B cell (primary cell): ENCODE results near the gene SLC39A12. TPM values are rescaled to one million over a fixed set of nuclear protein-coding genes. Genes with fewer than 3 reads are reported as not detected.
"Not testable (repeated sequence)": the region's sequence is repeated elsewhere in the genome, so short reads cannot be mapped to it uniquely, and the experiment has no call there.

Source experiments
- ATAC-seq: fragments of 200-7000 bp; cut with Tn5 transposase; one replicate; pipeline ENCODE4 v1.10.0; 2021; ENCODE audit warnings: low read depth, mild to moderate bottlenecking, moderate number of reproducible peaks, moderate library complexity
- CTCF ChIA-PET: fragments of 350-600 bp; sonication (Branson Sonifier 250); formaldehyde crosslinking; loops from one replicate; lab custom pipeline; 2021; ENCODE audit warnings: antibody characterized with exemption, inconsistent platforms; lab: Charles Lee
- POLR2A ChIA-PET: fragments of 350-600 bp; sonication (Branson Sonifier 250); formaldehyde crosslinking; loops from one replicate; lab custom pipeline; 2021; ENCODE audit warnings: antibody characterized with exemption; lab: Charles Lee
- DNase-seq: peaks from one replicate; pipeline ENCODE4 v3.0.0; 2013
- H2AFZ ChIP-seq: 2 replicates; pipeline ENCODE4 v1.6.1; 2012; ENCODE audit warnings: mild to moderate bottlenecking, low read depth, low read length; ENCODE audit not compliant: insufficient read depth, poor library complexity, severe bottlenecking
- H3K27ac ChIP-seq, 2 donors: 1 replicate in 1 of 2; 2 replicates in 1 of 2; pipeline ENCODE4 v1.5.1; 2012 to 2013; ENCODE audit warnings: low read length in 2 of 2, mild to moderate bottlenecking in 2 of 2, moderate library complexity in 1 of 2
- H3K27me3 ChIP-seq, 4 experiments: fragments of 200-600 bp in 1 of 4; sonication (generic) in 1 of 4; replicated peaks in 1 of 4; 1 replicate in 2 of 4; 2 replicates in 2 of 4; pipeline versions ENCODE4 v1.6.1 to v1.7.0; 2013 to 2016; ENCODE audit warnings: low read length in 3 of 4, mild to moderate bottlenecking in 2 of 4, mixed read lengths in 1 of 4, moderate library complexity in 1 of 4; ENCODE audit not compliant: insufficient read depth in 4 of 4, control insufficient read depth in 3 of 4; ENCODE audit errors: control extremely low read depth in 1 of 4
- H3K36me3 ChIP-seq, 2 experiments: replicated peaks in 1 of 2; 1 replicate in 1 of 2; 2 replicates in 1 of 2; pipeline versions ENCODE4 v1.6.1 to v1.7.1; 2013; ENCODE audit warnings: low read length in 1 of 2; ENCODE audit not compliant: insufficient read depth in 2 of 2, control insufficient read depth in 1 of 2; ENCODE audit errors: control extremely low read depth in 1 of 2, extremely low read depth in 1 of 2
- H3K4me1 ChIP-seq, 2 donors: fragments of 200-600 bp in 1 of 2; sonication (generic) in 1 of 2; 1 replicate in 1 of 2; 2 replicates in 1 of 2; pipeline versions ENCODE4 v1.5.1 to v1.6.1; 2013 to 2017; ENCODE audit warnings: low read length in 2 of 2; ENCODE audit not compliant: control insufficient read depth in 2 of 2, insufficient read depth in 2 of 2
- H3K4me2 ChIP-seq: replicated peaks from 2 replicates; pipeline ENCODE3; 2012; ENCODE audit warnings: mild to moderate bottlenecking, low read depth, low read length; ENCODE audit not compliant: poor library complexity, severe bottlenecking
- H3K4me3 ChIP-seq, 5 experiments: fragments of 200-600 bp in 1 of 5; sonication (generic) in 1 of 5; 1 replicate in 3 of 5; 2 replicates in 2 of 5; pipeline versions ENCODE4 v1.5.1 to v1.7.0; 2011 to 2016; ENCODE audit warnings: low read length in 4 of 5, mild to moderate bottlenecking in 4 of 5, low read depth in 2 of 5, control low read depth in 1 of 5, moderate library complexity in 1 of 5; ENCODE audit not compliant: insufficient read depth in 1 of 5; ENCODE audit errors: control extremely low read depth in 1 of 5, extremely low read depth in 1 of 5
- H3K79me2 ChIP-seq: fragments of 200-600 bp; sonication (generic); one replicate; pipeline ENCODE4 v1.6.0; 2016; ENCODE audit warnings: low read length; ENCODE audit not compliant: control insufficient read depth, insufficient read depth
- H3K9ac ChIP-seq: fragments of 200-600 bp; sonication (generic); 2 replicates; pipeline ENCODE4 v1.6.1; 2017; ENCODE audit warnings: mild to moderate bottlenecking, low read length, moderate library complexity
- H3K9me3 ChIP-seq, 3 donors: one replicate each; pipeline versions ENCODE4 v1.6.1 to v1.7.1; 2013; ENCODE audit warnings: low read length in 2 of 3; ENCODE audit not compliant: control insufficient read depth in 2 of 3, insufficient read depth in 1 of 3; ENCODE audit errors: control extremely low read depth in 1 of 3
- H4K20me1 ChIP-seq: 2 replicates; pipeline ENCODE4 v1.6.0; 2012; ENCODE audit warnings: mild to moderate bottlenecking, low read length; ENCODE audit not compliant: insufficient read depth, control insufficient read depth, poor library complexity, severe bottlenecking
- H3K27ac Mint-ChIP-seq: one replicate; pipeline ENCODE4 v1.8.0; 2021; ENCODE audit warnings: mixed read lengths
- H3K27me3 Mint-ChIP-seq: one replicate; pipeline ENCODE4 v1.8.0; 2021; ENCODE audit warnings: mixed read lengths
- H3K4me1 Mint-ChIP-seq: one replicate; pipeline ENCODE4 v1.8.0; 2021; ENCODE audit warnings: mixed read lengths
- H3K4me3 Mint-ChIP-seq: one replicate; pipeline ENCODE4 v1.8.0; 2021; ENCODE audit warnings: mixed read lengths
- H3K9me3 Mint-ChIP-seq: one replicate; pipeline ENCODE4 v1.8.0; 2022; ENCODE audit warnings: mixed read lengths; ENCODE audit not compliant: insufficient read depth
- EZH2 ChIP-seq: IDR thresholded peaks from 2 replicates; pipeline ENCODE4 v1.6.1; 2012; ENCODE audit warnings: borderline replicate concordance, low read depth, mild to moderate bottlenecking, moderate library complexity, low read length; ENCODE audit not compliant: insufficient read depth, poor library complexity, severe bottlenecking
- WGBS: methylation state at CpG from one replicate; pipeline ENCODE4 v1.1.5; 2013; ENCODE audit warnings: missing lambda C conversion rate; ENCODE audit not compliant: insufficient coverage; 5-methylcytosine and 5-hydroxymethylcytosine counted together
- intact Hi-C: fragments of 100-400 bp; cut with micrococcal nuclease; formaldehyde crosslinking; loops from one replicate; pipeline ENCODE4 v1.10.0; 2022
- polyA plus RNA-seq: library from polyadenylated mRNA; depleted of rRNA; stranded (reverse); fragments of >200 nt; gene quantifications from 2 replicates; pipeline ENCODE4 v1.2.3, GENCODE V29; 2012
- total RNA-seq, 2 donors: library from RNA; stranded (reverse); fragments of 120-200 nt in 1 of 2; gene quantifications; 1 replicate in 1 of 2; 2 replicates in 1 of 2; pipeline versions ENCODE4 v1.2.3 to v1.2.4, GENCODE V29; 2013 to 2022
- TF ChIP-seq, protein P1 (sequence below): fragments of 200-600 bp; IDR thresholded peaks from one replicate; pipeline ENCODE4 v1.8.0; 2022; ENCODE audit warnings: antibody characterized with exemption, mild to moderate bottlenecking

The SLC39A12 gene
- total and polyA plus RNA-seq, 2 donors (not counting 1 experiment from before 2014, with no cell fraction given): not detected

DNA sequence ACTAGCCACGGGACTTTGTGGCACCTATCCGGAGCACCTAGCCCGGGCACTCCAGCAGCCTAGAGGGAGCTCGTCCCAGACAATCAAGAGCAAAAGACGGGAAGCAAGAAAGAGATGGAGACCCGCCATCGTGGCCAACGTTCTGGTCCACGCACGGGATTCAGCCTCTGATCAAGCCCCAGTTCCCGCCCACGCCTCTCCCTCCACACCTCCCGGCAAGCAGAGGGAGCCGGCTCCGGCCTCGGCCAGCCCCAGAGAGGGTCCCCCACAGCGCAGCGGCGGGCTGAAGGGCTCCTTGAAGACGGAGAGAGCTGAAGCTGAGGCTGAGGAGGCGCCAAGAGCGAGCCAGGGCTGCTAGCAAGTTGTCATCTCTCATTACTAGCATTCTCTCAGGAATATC lies 992 bp upstream of the SLC39A12 start:
- H3K27ac Mint-ChIP-seq: no peak overlapping the region
- no peak for ATAC-seq
- WGBS: 89% methylated on average over 19 of the region's 22 CpGs
- Histone ChIP-seq H4K20me1 (no peaks in the 10 kb centered on the region), H3K9ac (no peak overlapping the region), H3K9me3 (peaks cover 0 to 7% (median 0%) of the 10 kb centered on the region in 3 donors), H3K4me2 (no peak overlapping the region), H2AFZ (no peak overlapping the region), H3K79me2 (no peaks in the 10 kb centered on the region), H3K36me3 (no peaks in the 10 kb centered on the region), H3K27me3 (no peaks in the 10 kb centered on the region), H3K4me3 (no peak overlapping the region), H3K27ac (no peak overlapping the region), H3K4me1 (no peaks in the 10 kb centered on the region)
- H3K4me1 Mint-ChIP-seq: no peaks in the 10 kb centered on the region
- ChIA-PET POLR2A (no interaction called here), CTCF (no interaction called here)
- H3K4me3 Mint-ChIP-seq: no peak overlapping the region
- peaks cover 3% of the 10 kb centered on the region for H3K27me3 Mint-ChIP-seq
- peaks cover 3% of the 10 kb centered on the region for H3K9me3 Mint-ChIP-seq
- TF ChIP-seq, protein P1, sequence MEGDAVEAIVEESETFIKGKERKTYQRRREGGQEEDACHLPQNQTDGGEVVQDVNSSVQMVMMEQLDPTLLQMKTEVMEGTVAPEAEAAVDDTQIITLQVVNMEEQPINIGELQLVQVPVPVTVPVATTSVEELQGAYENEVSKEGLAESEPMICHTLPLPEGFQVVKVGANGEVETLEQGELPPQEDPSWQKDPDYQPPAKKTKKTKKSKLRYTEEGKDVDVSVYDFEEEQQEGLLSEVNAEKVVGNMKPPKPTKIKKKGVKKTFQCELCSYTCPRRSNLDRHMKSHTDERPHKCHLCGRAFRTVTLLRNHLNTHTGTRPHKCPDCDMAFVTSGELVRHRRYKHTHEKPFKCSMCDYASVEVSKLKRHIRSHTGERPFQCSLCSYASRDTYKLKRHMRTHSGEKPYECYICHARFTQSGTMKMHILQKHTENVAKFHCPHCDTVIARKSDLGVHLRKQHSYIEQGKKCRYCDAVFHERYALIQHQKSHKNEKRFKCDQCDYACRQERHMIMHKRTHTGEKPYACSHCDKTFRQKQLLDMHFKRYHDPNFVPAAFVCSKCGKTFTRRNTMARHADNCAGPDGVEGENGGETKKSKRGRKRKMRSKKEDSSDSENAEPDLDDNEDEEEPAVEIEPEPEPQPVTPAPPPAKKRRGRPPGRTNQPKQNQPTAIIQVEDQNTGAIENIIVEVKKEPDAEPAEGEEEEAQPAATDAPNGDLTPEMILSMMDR: no peak
- no peak for TF ChIP-seq EZH2
- no peak for DNase-seq
- intact Hi-C loops: no loop called here

DNA sequence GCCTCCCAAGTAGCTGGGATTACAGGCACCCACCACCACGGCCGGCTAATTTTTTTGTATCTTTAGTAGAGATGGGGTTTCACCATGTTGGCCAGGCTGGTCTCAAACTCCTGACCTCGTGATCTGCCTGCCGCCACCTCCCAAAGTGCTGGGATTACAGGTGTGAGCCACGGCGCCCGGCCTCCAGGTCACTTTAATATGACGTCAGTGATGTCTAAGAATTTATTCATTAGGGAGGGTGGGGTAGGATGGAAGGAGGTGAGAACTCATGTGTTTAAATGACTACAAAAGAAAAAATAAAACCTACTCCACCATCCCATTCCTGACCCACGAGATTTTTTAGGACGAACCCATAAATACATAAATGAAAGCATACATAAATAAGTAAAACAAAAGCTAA lies 2.7 kb downstream of the SLC39A12 start:
- H3K36me3 ChIP-seq, H3K79me2 ChIP-seq, H3K27ac ChIP-seq, H3K4me3 ChIP-seq, DNase-seq, H2AFZ ChIP-seq, H4K20me1 ChIP-seq, intact Hi-C loops, CTCF ChIA-PET, H3K9ac ChIP-seq, H3K4me1 ChIP-seq, H3K4me2 ChIP-seq, H3K27ac Mint-ChIP-seq, H3K9me3 Mint-ChIP-seq, ATAC-seq, H3K9me3 ChIP-seq, H3K4me1 Mint-ChIP-seq, H3K4me3 Mint-ChIP-seq, POLR2A ChIA-PET, H3K27me3 ChIP-seq, H3K27me3 Mint-ChIP-seq: not testable (repeated sequence)
- 94% methylated on average over 2 of the region's 10 CpGs for WGBS
